ENCODE results near the gene TES.
"Not testable (repeated sequence)": the region's sequence is repeated elsewhere in the genome, so short reads cannot be mapped to it uniquely, and the experiment has no call there.

The TES gene

DNA sequence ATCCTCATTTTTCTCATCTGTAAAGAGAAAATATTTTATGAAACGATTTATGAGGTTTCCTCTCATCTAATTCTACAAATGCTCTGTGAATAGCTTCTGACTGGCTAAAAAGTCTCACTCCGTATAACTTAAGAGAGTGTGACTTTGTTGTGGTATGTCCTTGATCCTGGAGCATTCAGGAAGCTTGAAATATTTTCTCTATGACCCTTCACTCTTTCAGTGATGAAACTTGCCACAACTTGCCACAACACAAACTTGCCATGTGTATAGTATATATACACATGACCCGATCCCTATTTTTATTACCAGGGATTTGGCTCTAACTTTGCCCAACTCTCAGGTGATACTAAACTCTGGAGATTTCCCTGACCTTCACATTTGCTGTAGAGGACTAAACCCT lies 74.1 kb downstream of the TES start:
- no peak for DNase-seq

DNA sequence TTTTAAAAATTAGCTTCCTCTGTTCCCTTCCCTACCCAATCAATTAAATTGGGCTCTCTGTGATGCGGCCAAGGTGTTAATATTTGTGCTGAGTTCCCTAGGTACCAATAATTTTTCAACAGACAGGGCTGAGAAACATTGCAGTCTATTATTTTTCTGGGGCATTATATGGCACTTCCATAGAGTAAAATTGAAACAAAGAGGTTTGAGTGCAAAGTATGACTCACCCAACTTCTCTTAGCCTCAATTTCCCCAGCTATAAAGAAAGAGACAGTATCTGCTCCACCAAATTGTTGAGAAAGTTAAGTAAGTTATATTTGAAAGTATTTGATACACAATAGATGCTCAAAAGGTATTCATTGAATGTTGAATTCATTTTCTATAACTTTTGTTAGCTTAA lies 74.9 kb downstream of the TES start:
- no peak for DNase-seq

- DNase-seq, result no peak
Observed at GRCh38 chr7:116290740-116291139, 80.4 kb downstream of the TES start.

- no peak for DNase-seq
Observed at GRCh38 chr7:116291937-116292336, 81.6 kb downstream of the TES start.

- no peak for DNase-seq
Observed at GRCh38 chr7:116292381-116292780, 82.0 kb downstream of the TES start.

GRCh38 chr7:116293139-116293538 lies 82.8 kb downstream of the TES start:
- DNase-seq, result no peak

GRCh38 chr7:116293633-116294032 lies 83.3 kb downstream of the TES start:
- DNase-seq, result no peak

DNA sequence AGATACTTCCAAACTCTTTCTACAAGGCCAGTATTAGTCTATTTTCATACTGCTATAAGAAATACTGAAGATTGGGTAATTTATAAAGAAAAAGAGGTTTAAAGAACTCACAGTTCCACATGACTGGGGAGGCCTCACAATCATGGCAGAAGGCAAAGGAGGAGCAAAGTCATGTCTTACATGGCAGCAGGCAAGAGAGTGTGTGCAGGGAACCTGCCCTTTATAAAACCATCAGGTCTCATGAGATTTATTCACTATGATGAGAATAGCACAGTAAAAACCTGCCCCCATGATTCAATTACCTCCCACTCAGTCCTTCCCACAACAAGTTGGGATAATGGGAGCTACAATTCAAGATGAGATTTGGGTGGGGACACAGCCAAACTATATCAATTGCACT lies 85.6 kb downstream of the TES start:
- not testable (repeated sequence) for DNase-seq

DNA sequence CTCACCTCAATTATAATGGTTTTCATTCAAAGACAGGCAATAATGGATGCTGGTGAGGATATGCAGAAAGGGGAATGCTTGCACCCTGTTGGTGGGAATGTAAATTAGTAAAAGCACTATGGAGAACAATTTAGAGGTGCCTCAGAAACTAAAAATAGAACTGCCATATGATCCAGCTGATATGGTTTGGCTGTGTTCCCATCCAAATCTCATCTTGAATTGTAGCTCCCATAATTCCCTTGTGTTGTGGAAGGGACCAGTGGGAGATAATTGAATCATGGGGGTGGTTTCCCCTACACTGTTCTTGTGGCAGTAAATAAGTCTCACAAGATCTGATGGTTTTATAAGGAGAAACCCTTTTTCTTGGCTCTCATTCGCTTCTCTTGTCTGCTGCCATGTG lies 87.7 kb downstream of the TES start:
- no peak for DNase-seq

DNA sequence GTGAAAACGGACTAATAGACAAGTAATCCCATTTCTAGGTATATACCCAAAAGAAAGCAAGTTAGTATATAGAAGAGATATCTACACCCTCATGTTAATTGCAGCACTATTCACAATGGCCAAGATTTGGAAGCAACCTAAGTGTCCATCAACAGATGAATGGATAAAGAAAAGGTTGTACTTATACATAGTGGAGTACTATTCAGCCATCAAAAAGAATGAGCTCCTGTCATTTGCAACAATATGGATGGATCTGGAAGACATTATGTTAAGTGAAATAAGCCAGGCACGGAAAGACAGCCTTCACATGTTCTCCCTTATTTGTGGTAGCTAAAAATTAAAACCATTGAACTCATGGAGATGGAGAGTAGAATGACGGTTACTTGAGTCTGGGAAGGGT lies 88.2 kb downstream of the TES start:
- DNase-seq, result no peak

DNA sequence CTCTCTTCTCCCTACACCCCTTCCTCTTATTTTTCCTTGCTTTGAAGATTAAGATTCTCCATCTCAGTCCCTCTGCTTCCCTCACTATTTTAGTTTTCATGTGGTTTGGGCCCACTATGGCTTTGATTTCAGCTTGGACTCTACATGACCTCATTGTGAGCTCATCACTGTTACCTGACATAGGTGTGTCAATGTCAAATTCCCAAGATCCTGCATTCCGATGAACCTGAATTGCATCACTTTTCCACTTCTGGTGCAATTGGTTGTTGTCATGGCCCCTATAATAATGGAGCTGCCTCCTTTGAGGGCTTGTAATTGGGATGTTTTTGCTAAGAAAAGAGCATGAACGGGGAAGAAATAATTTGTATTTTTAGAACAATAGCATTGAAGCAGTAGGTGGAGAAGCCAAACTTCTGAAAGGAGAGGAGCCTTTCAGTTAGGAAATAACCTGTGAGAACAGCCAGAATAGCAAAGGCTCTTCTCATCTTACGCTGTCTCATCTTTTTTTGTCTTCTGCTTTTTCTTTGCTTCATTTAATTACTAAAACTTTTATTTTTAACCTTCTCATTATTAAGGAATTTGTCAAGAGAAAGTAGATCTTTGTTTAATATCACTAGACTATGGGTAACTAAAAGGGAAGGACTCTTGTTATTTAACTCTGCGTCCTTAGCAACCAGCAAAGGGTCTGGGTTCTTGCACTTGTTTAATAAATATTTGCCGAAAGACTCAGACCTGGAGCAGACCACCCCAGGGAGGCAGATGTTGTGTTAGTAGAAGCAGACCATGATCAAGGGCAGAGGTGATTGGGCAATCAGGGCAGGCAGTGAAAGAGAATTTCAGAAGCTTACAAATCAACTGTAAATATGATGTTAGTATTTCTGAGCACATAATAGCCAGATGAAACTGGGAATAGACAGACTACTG lies 95.4 kb downstream of the TES start:
- DNase-seq, result no peak

- no peak for DNase-seq
Observed at GRCh38 chr7:116306409-116307048, 96.2 kb downstream of the TES start.

- no peak for DNase-seq
Observed at GRCh38 chr7:116307253-116307652, 96.9 kb downstream of the TES start.
